Tibial nerve (tissue), 3 donors: ENCODE data around the gene RPAP3.

Experiments
- POLR2A ChIP-seq, 2 donors: fragments of 450-650 bp; IDR thresholded peaks; one replicate each; pipeline ENCODE4 v1.6.1; 2017; ENCODE audit warnings: antibody characterized with exemption in 2 of 2, mild to moderate bottlenecking in 2 of 2, moderate library complexity in 2 of 2
- TF ChIP-seq, protein P1 (sequence below), 5 experiments: fragments of 200-600 bp in 3 of 5; fragments of 450-650 bp in 2 of 5; sonication (generic) in 3 of 5; IDR thresholded peaks; one replicate each; pipeline ENCODE4 v1.5.1; 2016 to 2019; ENCODE audit warnings: antibody characterized with exemption in 5 of 5, mild to moderate bottlenecking in 3 of 5, moderate library complexity in 2 of 5

GRCh38 chr12:47704719-47705118 lies 1.1 kb downstream of the RPAP3 start:
- TF ChIP-seq, protein P1, sequence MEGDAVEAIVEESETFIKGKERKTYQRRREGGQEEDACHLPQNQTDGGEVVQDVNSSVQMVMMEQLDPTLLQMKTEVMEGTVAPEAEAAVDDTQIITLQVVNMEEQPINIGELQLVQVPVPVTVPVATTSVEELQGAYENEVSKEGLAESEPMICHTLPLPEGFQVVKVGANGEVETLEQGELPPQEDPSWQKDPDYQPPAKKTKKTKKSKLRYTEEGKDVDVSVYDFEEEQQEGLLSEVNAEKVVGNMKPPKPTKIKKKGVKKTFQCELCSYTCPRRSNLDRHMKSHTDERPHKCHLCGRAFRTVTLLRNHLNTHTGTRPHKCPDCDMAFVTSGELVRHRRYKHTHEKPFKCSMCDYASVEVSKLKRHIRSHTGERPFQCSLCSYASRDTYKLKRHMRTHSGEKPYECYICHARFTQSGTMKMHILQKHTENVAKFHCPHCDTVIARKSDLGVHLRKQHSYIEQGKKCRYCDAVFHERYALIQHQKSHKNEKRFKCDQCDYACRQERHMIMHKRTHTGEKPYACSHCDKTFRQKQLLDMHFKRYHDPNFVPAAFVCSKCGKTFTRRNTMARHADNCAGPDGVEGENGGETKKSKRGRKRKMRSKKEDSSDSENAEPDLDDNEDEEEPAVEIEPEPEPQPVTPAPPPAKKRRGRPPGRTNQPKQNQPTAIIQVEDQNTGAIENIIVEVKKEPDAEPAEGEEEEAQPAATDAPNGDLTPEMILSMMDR (IDR thresholded peaks at IDR 0.05), result no peak
- no peak for TF ChIP-seq POLR2A (IDR thresholded peaks at IDR 0.05)
